OCI-LY1 (cell line): ENCODE results near the gene LMF1.

Experiments
- H2AFZ ChIP-seq: fragments of 200-600 bp; sonication (generic), shearing (Covaris generic); 2 replicates; pipeline ENCODE4 v1.6.0; 2014; ENCODE audit warnings: antibody characterized with exemption, mild to moderate bottlenecking, low read length
- H3F3A ChIP-seq: fragments of 200-600 bp; sonication (generic), shearing (Covaris generic); 2 replicates; pipeline ENCODE4 v1.6.0; 2014; ENCODE audit warnings: mild to moderate bottlenecking, antibody characterized with exemption, low read length, moderate library complexity; ENCODE audit not compliant: insufficient read depth
- H3K27ac ChIP-seq: fragments of 200-600 bp; sonication (generic); 2 replicates; pipeline ENCODE4 v1.5.1; 2014; ENCODE audit warnings: low read length, mixed run types, mild to moderate bottlenecking, low read depth; ENCODE audit not compliant: poor library complexity, severe bottlenecking
- H3K27me3 ChIP-seq: fragments of 200-600 bp; sonication (generic); 2 replicates; pipeline ENCODE4 v1.6.0; 2014; ENCODE audit warnings: antibody characterized with exemption, mild to moderate bottlenecking, low read length, moderate library complexity; ENCODE audit not compliant: insufficient read depth
- H3K36me3 ChIP-seq: fragments of 200-600 bp; sonication (generic); 2 replicates; pipeline ENCODE4 v1.6.1; 2014; ENCODE audit warnings: mild to moderate bottlenecking, antibody characterized with exemption, low read length, moderate library complexity, mixed read lengths; ENCODE audit not compliant: insufficient read depth
- H3K4me1 ChIP-seq: fragments of 200-600 bp; sonication (generic); 2 replicates; pipeline ENCODE4 v1.5.1; 2014; ENCODE audit warnings: mild to moderate bottlenecking, low read length, moderate library complexity; ENCODE audit not compliant: insufficient read depth, severe bottlenecking
- H3K4me2 ChIP-seq: fragments of 200-600 bp; sonication (generic), shearing (Covaris generic); 2 replicates; pipeline ENCODE4 v1.6.1; 2014; ENCODE audit warnings: low read length
- H3K4me3 ChIP-seq: fragments of 200-600 bp; sonication (generic); 2 replicates; pipeline ENCODE4 v1.5.1; 2014; ENCODE audit warnings: low read length, low read depth, mild to moderate bottlenecking, mixed read lengths; ENCODE audit not compliant: poor library complexity, severe bottlenecking
- H3K79me2 ChIP-seq: fragments of 200-600 bp; shearing (Covaris generic); 2 replicates; pipeline ENCODE4 v1.6.1; 2016; ENCODE audit warnings: mixed run types, low read length, mixed read lengths; ENCODE audit not compliant: insufficient read depth
- H3K9ac ChIP-seq: fragments of 200-600 bp; sonication (generic), shearing (Covaris generic); 2 replicates; pipeline ENCODE4 v1.6.1; 2014; ENCODE audit warnings: mild to moderate bottlenecking, low read length, mixed read lengths
- H3K9me2 ChIP-seq: fragments of 200-600 bp; sonication (generic), shearing (Covaris generic); 2 replicates; pipeline ENCODE4 v1.6.1; 2014; ENCODE audit warnings: low read depth, mild to moderate bottlenecking, low read length, mixed read lengths
- H3K9me3 ChIP-seq: fragments of 200-600 bp; shearing (Covaris generic); 2 replicates; pipeline ENCODE4 v1.6.1; 2014; ENCODE audit warnings: low read length, mixed read lengths
- H4K20me1 ChIP-seq: fragments of 200-600 bp; sonication (generic), shearing (Covaris generic); 2 replicates; pipeline ENCODE4 v1.6.0; 2016; ENCODE audit warnings: mild to moderate bottlenecking, low read length; ENCODE audit not compliant: insufficient read depth
- CTCF ChIP-seq: fragments of 200-600 bp; sonication (generic), shearing (Covaris generic); IDR thresholded peaks from 2 replicates; pipeline ENCODE4 v1.5.1; 2017; ENCODE audit warnings: mild to moderate bottlenecking, antibody characterized with exemption, low read length, moderate library complexity, mixed read lengths
- EZH2 ChIP-seq: fragments of 200-600 bp; sonication (generic), shearing (Covaris generic); IDR thresholded peaks from 2 replicates; pipeline ENCODE4 v1.8.0; 2017; ENCODE audit warnings: borderline replicate concordance, mixed run types, mild to moderate bottlenecking, antibody characterized with exemption, low read length, moderate library complexity, mixed read lengths

Gene LMF1

GRCh38 chr16:848510-849253, 122.1 kb downstream of the LMF1 start:
- Histone ChIP-seq H3F3A (no peaks in the 10 kb centered on the region), H3K4me1 (no peaks in the 10 kb centered on the region), H3K79me2 (no peaks in the 10 kb centered on the region), H3K9me3 (0 out of 2 replicates have a peak, but pooled peaks cover 4% of the 10 kb centered on the region), H3K9me2 (no peaks in the 10 kb centered on the region), H3K27me3 (no peaks in the 10 kb centered on the region), H2AFZ (no peak overlapping the region), H3K4me2 (no peak overlapping the region), H3K36me3 (no peaks in the 10 kb centered on the region), H3K27ac (no peak overlapping the region), H3K4me3 (no peak overlapping the region), H3K9ac (no peak overlapping the region), H4K20me1 (no peaks in the 10 kb centered on the region)
- TF ChIP-seq EZH2 (no peak), CTCF (no peak)

GRCh38 chr16:847681-848445, 122.9 kb downstream of the LMF1 start:
- no peaks in the 10 kb centered on the region for H3K79me2 ChIP-seq
- no peak overlapping the region for H3K27ac ChIP-seq
- H3K4me3 ChIP-seq = no peak overlapping the region
- no peaks in the 10 kb centered on the region for H4K20me1 ChIP-seq
- no peak overlapping the region for H3K4me2 ChIP-seq
- no peaks in the 10 kb centered on the region for H3K36me3 ChIP-seq
- H3F3A ChIP-seq = no peaks in the 10 kb centered on the region
- H3K9me3 ChIP-seq = 0 out of 2 replicates have a peak, but pooled peaks cover 4% of the 10 kb centered on the region
- no peak overlapping the region for H2AFZ ChIP-seq
- H3K9ac ChIP-seq = no peak overlapping the region
- H3K9me2 ChIP-seq = no peaks in the 10 kb centered on the region
- H3K27me3 ChIP-seq = no peaks in the 10 kb centered on the region
- H3K4me1 ChIP-seq = no peaks in the 10 kb centered on the region
- no peak for TF ChIP-seq CTCF
- TF ChIP-seq EZH2 = no peak

- H3F3A ChIP-seq = no peaks in the 10 kb centered on the region
- no peaks in the 10 kb centered on the region for H3K9me2 ChIP-seq
- no peak overlapping the region for H3K4me3 ChIP-seq
- no peak overlapping the region for H3K27ac ChIP-seq
- no peak overlapping the region for H3K9ac ChIP-seq
- no peaks in the 10 kb centered on the region for H3K36me3 ChIP-seq
- no peak overlapping the region for H3K4me2 ChIP-seq
- no peaks in the 10 kb centered on the region for H3K27me3 ChIP-seq
- H3K79me2 ChIP-seq = no peaks in the 10 kb centered on the region
- H2AFZ ChIP-seq = no peak overlapping the region
- H3K4me1 ChIP-seq = no peaks in the 10 kb centered on the region
- 0 out of 2 replicates have a peak, but pooled peaks cover 4% of the 10 kb centered on the region for H3K9me3 ChIP-seq
- no peak for TF ChIP-seq CTCF
- no peak for TF ChIP-seq EZH2
- no peaks in the 10 kb centered on the region for H4K20me1 ChIP-seq
Measured at GRCh38 chr16:847151-847550, 123.6 kb downstream of the LMF1 start.
